ENCODE results near the gene GFOD1.
"Not testable (repeated sequence)": the region's sequence is repeated elsewhere in the genome, so short reads cannot be mapped to it uniquely, and the experiment has no call there.

The GFOD1 gene

DNA sequence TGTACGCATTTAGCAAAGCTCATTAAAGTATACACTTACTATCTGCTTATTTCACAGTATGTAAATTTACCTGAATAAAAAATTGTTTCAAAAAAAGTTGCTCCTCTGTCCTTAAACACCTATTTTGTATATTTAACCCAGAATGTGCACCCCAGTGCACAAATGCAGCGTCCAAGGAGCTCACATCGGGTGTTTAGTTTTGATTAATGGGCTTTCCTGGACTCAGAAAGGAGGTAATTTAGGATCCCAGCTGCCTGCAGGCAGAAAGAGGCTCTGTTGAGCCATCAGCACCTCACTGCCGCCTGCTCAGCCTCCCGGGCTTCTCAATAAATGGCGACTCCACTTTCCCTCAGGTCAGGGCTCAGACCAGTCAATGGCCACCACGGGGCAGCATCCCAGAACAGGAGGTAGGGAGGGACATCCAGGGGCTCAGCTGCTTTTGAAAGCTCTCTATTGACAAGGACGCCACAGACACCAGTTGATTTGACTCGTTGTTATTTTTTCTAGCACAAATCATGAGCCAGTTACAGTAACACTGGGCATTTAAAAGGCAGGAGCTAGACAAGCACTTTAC is 88.9 kb downstream of the GFOD1 start:
- DNase-seq, result no peak

DNA sequence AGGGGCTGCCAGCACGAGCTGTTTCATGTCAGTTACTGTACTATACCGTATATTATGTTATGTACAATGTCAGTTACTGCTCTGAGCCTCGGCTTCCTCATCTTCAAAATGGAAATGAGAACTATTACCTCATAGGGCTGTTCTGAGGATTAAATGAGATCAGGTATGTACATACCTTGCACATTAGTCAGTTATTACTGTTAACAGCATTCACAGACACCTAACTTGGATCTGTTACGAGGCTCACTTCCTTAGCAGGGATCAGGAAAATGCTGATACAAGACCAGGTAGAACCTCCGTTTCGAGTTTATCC is 89.4 kb downstream of the GFOD1 start:
- DNase-seq, result no peak

DNA sequence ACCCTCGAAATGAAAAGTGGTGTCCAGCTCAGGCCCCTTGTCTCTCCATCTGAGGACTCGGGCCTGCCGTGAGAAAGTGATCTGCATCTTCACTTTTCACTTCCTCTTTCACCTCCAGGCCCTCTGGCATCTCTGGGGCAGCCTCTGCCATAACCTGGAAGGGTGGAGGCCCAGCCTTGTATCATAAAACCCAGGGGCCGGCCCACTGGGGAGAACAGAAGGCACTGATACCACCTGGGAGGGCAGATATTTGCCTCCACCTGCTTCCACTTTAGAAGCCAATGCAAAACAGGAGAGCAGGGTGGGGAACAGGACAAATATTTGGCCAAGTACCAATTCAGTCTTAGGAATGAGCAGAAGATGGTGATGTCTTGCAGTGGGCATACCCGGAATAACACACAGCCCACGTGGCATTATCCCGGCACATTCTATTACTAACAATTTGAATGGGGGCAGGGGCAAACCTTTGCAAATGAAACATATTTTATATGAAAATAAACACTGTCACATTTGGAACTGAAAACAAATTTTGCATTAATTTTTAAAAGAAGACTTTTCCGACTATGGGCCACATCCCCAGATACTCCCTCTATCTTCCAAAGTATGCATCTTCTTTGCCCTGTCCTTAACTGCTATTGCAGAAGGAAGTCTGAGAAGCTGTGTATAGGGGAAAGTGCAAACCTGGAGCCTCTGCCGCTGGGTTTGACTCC is 89.9 kb downstream of the GFOD1 start:
- DNase-seq, result no peak

GRCh38 chr6:13396241-13396792 is 91.1 kb downstream of the GFOD1 start:
- DNase-seq, result no peak

GRCh38 chr6:13395272-13396237 is 91.8 kb downstream of the GFOD1 start:
- no peak for DNase-seq

DNA sequence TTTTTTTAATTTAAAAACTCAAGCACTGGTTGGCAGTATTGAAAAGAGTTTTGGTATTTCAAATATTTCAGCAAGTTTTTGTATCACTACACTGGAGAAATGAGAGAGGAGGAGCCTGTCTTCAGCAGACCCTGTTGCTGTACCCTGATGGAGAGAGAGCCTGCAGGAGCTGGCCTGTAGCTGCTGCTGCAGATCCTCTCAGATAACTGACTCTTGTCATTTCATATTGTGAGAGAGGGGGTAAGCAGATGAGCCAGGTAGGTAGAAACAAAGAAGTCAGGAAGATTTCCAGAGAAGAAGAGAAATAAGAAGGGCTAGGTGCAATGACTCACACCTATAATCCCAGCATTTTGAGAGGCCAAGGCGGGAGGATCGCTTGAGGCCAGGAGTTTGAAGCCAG is 94.9 kb downstream of the GFOD1 start:
- no peak for DNase-seq

GRCh38 chr6:13391537-13391936 is 95.9 kb downstream of the GFOD1 start:
- DNase-seq, result no peak

DNA sequence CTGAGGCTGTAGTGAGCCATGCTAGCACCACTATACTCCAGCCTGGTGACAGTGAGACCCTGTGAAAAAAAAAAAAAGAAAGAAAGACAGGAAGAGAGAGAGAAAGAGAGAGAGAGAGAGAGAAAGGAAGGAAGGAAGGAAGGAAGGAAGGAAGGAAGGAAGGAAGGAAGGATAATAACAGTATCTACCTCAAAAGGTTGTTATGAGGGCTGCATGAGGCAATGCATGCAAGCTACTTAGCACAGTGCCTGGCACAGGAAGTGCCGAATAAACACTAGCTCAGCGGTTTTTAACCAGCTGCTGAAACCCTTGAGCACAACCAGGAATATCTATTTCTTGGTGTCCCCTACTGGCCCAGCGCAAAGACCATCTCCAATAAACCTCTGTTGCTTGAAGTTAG is 96.7 kb downstream of the GFOD1 start:
- DNase-seq, result no peak

- not testable (repeated sequence) for DNase-seq
Observed at GRCh38 chr6:13389237-13389636, 98.2 kb downstream of the GFOD1 start.

DNA sequence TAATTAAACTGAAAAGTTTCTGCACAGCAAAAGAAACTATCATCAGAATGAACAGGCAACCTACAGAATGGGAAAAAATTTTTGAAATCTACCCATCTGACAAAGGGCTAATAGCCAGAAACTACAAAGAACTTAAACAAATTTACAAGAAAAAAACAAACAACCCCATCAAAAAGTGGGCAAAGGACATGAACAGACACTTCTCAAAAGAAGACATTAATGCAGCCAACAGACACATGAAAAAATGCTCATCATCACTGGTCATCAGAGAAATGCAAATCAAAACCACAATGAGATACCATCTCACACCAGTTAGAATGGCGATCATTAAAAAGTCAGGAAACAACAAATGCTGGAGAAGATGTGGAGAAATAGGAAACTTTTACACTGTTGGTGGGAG is 98.6 kb downstream of the GFOD1 start:
- DNase-seq, result not testable (repeated sequence)

DNA sequence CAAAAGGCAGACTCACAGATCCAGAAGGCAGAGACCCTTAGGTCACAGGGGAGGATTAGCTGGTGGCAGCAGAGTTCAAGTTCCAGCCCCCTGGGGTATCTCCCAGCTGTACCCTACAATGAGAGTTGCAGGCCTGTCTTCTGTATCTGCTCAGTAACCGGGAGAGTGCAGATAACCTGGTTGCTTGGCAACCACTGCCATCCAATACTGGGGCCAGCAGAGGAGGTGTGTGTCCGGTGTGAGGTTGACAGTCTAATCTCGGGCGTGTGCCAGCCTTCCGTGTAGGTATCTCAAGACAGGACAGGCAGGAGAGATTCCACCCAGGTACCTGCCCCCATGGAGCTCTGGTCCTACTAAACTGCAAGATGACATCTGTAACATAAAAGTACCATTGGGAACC is 102.4 kb downstream of the GFOD1 start:
- no peak for DNase-seq

DNA sequence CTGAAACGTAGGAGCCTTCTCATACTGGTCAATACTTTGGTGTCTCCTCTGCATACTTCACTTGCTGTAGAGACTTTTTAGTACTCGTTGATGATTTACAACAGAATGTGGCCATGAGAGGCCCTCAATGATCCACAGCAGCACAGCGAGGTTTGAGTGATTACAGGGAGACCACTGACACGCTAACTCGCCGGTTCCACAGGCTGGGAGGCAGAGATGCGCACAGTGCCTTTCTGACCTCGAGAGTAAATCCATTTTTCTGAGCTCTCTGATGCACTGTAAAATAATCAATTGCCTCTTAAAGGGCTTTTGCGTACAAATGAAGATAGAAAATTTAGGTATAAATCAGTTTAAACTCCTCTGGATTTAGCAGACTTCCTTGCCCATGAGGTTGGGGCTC is 102.9 kb downstream of the GFOD1 start:
- DNase-seq, result no peak

GRCh38 chr6:13383328-13384163 is 103.9 kb downstream of the GFOD1 start:
- no peak for DNase-seq

DNA sequence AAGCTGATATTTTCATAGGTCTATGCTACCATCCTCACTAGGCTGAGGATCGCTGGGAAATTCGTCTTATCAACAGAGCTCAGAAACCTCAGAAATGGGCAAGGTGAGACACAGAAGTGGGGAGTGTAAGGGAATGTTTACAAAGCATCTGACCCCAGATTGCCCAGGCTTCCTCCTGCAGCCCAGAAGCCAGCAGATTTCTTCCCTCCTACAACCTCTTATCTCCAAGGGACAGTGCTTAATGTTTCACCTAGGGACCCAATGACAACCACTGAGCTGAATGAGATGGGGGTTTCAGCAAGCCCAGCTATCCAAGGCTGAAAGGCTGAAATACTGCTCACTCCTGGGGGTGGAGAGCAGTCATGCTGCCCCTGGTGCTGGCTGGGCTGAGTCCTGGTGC is 106.6 kb downstream of the GFOD1 start:
- no peak for DNase-seq

- DNase-seq, result no peak
Observed at GRCh38 chr6:13378669-13379590, 108.5 kb downstream of the GFOD1 start.

GRCh38 chr6:13377054-13377758 is 110.2 kb downstream of the GFOD1 start:
- no peak for DNase-seq

- DNase-seq, result no peak
Observed at GRCh38 chr6:13375360-13375878, 112.0 kb downstream of the GFOD1 start.

- DNase-seq, result no peak
Observed at GRCh38 chr6:13373919-13374318, 113.5 kb downstream of the GFOD1 start.

- no peak for DNase-seq
Observed at GRCh38 chr6:13373488-13373886, 113.9 kb downstream of the GFOD1 start.

GRCh38 chr6:13372688-13373487 is 114.5 kb downstream of the GFOD1 start:
- no peak for DNase-seq

All from left hindlimb (tissue), 1 donor.